Endothelial cell of umbilical vein (primary cell): Measurements from ENCODE around the gene ZBTB34. TPM values are rescaled to one million over a fixed set of nuclear protein-coding genes. Genes with fewer than 3 reads are reported as not detected.

Experiments
- BruUV-seq: library from RNA; stranded (reverse); fragments of 400-500 nt; replicated peaks from 2 replicates; lab custom pipeline; 2021; lab: Mats Ljungman, UMichigan
- CTCF ChIA-PET: fragments of 300-600, 350-600 bp; sonication (Branson Sonifier 250); formaldehyde crosslinking; loops from one replicate; lab custom pipeline; 2021; ENCODE audit warnings: antibody characterized with exemption, inconsistent platforms; lab: Charles Lee
- POLR2A ChIA-PET: fragments of 300-600, 350-600 bp; sonication (Branson Sonifier 250); formaldehyde crosslinking; loops from one replicate; lab custom pipeline; 2021; ENCODE audit warnings: antibody characterized with exemption, inconsistent platforms; lab: Charles Lee
- DNase-seq: peaks from one replicate; pipeline ENCODE4 v3.0.0-alpha.2; 2011; ENCODE audit warnings: low read depth, low spot score
- FAIRE-seq: peaks from 2 replicates; lab custom pipeline; 2011; peaks lifted over from hg19 to GRCh38; lab: Jason Lieb, UNC
- H2AFZ ChIP-seq: 2 replicates; pipeline ENCODE4 v1.6.0; 2012; ENCODE audit warnings: low read depth, low read length, control low read depth, inconsistent platforms
- H3K27ac ChIP-seq: 2 replicates; pipeline ENCODE4 v1.5.1; 2011; ENCODE audit warnings: low read depth, mild to moderate bottlenecking, control low read depth, low read length, moderate library complexity; ENCODE audit not compliant: insufficient read depth
- H3K27me3 ChIP-seq, 2 experiments: 2 replicates each; pipeline versions ENCODE4 v1.6.0 to v1.6.1; 2011; ENCODE audit warnings: low read length in 2 of 2, mixed read lengths in 1 of 2; ENCODE audit not compliant: control insufficient read depth in 2 of 2, insufficient read depth in 2 of 2
- H3K36me3 ChIP-seq, 2 experiments: 2 replicates in 1 of 2; 3 replicates in 1 of 2; pipeline ENCODE4 v1.5.1; 2011; ENCODE audit warnings: low read length in 2 of 2, mild to moderate bottlenecking in 1 of 2, moderate library complexity in 1 of 2; ENCODE audit not compliant: control insufficient read depth in 2 of 2, insufficient read depth in 2 of 2; ENCODE audit errors: extremely low read depth in 1 of 2
- H3K4me1 ChIP-seq: 3 replicates; pipeline ENCODE4 v1.5.1; 2011; ENCODE audit warnings: mild to moderate bottlenecking, low read length; ENCODE audit not compliant: control insufficient read depth, insufficient read depth; ENCODE audit errors: extremely low read depth
- H3K4me2 ChIP-seq: 2 replicates; pipeline ENCODE4 v1.6.1; 2011; ENCODE audit warnings: low read length, control low read depth, mixed read lengths; ENCODE audit not compliant: insufficient read depth
- H3K4me3 ChIP-seq, 3 experiments: fragments of 200-600 bp in 1 of 3; sonication (generic), shearing (Covaris generic) in 1 of 3; replicated peaks in 1 of 3; 2 replicates each; pipeline ENCODE4 v1.5.1; 2011 to 2016; ENCODE audit warnings: control low read depth in 3 of 3, low read length in 3 of 3, mild to moderate bottlenecking in 2 of 3, inconsistent platforms in 1 of 3, low read depth in 1 of 3, moderate library complexity in 1 of 3; ENCODE audit not compliant: insufficient read depth in 1 of 3
- H3K79me2 ChIP-seq: 2 replicates; pipeline ENCODE4 v1.6.0; 2012; ENCODE audit warnings: low read length, inconsistent platforms; ENCODE audit not compliant: control insufficient read depth, insufficient read depth
- H3K9ac ChIP-seq: replicated peaks from 2 replicates; pipeline ENCODE3; 2011; ENCODE audit warnings: low read length, control low read depth; ENCODE audit not compliant: insufficient read depth; ENCODE audit errors: extremely low read depth
- H3K9me1 ChIP-seq: replicated peaks from 3 replicates; pipeline ENCODE4 v1.6.0; 2011; ENCODE audit warnings: mild to moderate bottlenecking, low read length; ENCODE audit not compliant: control insufficient read depth, insufficient read depth; ENCODE audit errors: extremely low read depth
- H3K9me3 ChIP-seq: replicated peaks from 2 replicates; pipeline ENCODE4 v1.5.1; 2012; ENCODE audit warnings: low read length, inconsistent platforms; ENCODE audit not compliant: control insufficient read depth, insufficient read depth
- H4K20me1 ChIP-seq: replicated peaks from 2 replicates; pipeline ENCODE3; 2011; ENCODE audit warnings: mild to moderate bottlenecking, low read length; ENCODE audit not compliant: control insufficient read depth, insufficient read depth; ENCODE audit errors: extremely low read depth
- EZH2 ChIP-seq: IDR thresholded peaks from 2 replicates; pipeline ENCODE4 v1.6.1; 2012; ENCODE audit warnings: borderline replicate concordance, low read depth, mild to moderate bottlenecking, moderate library complexity, low read length, inconsistent platforms; ENCODE audit not compliant: severe bottlenecking
- FOS ChIP-seq: IDR thresholded peaks from 2 replicates; pipeline ENCODE4 v1.6.1; 2011; ENCODE audit warnings: mild to moderate bottlenecking, low read length, moderate library complexity, borderline replicate concordance; ENCODE audit not compliant: insufficient read depth
- GATA2 ChIP-seq: IDR thresholded peaks from 2 replicates; pipeline ENCODE4 v1.7.0; 2011; ENCODE audit warnings: low read depth, mild to moderate bottlenecking, moderate library complexity, mixed read lengths, low read length; ENCODE audit not compliant: insufficient read length, insufficient read depth
- JUN ChIP-seq: IDR thresholded peaks from 2 replicates; pipeline ENCODE4 v1.6.1; 2011; ENCODE audit warnings: borderline replicate concordance, low read depth; ENCODE audit not compliant: insufficient read length, insufficient read depth
- MYC ChIP-seq: IDR thresholded peaks from one replicate; pipeline ENCODE4 v1.6.1; 2011; ENCODE audit warnings: mild to moderate bottlenecking, low read depth, low read length
- POLR2A ChIP-seq: IDR thresholded peaks from 2 replicates; pipeline ENCODE4 v1.6.1; 2012; ENCODE audit warnings: low read depth, mild to moderate bottlenecking, control low read depth, low read length
- POLR2AphosphoS5 ChIP-seq: IDR thresholded peaks from 2 replicates; pipeline ENCODE4 v1.6.1; 2012; ENCODE audit warnings: low read depth, mild to moderate bottlenecking, control low read depth, low read length, moderate library complexity; ENCODE audit not compliant: insufficient read depth
- dilution Hi-C: fragments of 300-500 bp; cut with MboI; formaldehyde crosslinking; loops from one replicate; pipeline ENCODE4 v1.15.0; 2019; ENCODE audit warnings: low sequenced_read_pairs; ENCODE audit not compliant: extremely low pct_ligation_motif_present
- intact Hi-C: fragments of 100-400 bp; cut with micrococcal nuclease; formaldehyde crosslinking; loops from one replicate; pipeline ENCODE4 v1.10.0; 2022
- polyA plus RNA-seq, 4 experiments: library from polyadenylated mRNA; depleted of rRNA in 3 of 4; stranded (reverse) in 3 of 4; unstranded in 1 of 4; fragments of >200 nt; gene quantifications; 2 replicates each; pipeline versions ENCODE4 v1.2.1 to v1.2.3, GENCODE V29; 2011 to 2012; ENCODE audit warnings: missing spikeins in 1 of 4
- total RNA-seq: library from RNA; stranded (reverse); gene quantifications from 2 replicates; pipeline ENCODE4 v1.2.3, GENCODE V29; 2021
- TF ChIP-seq, protein P1 (sequence below): IDR thresholded peaks from 2 replicates; pipeline ENCODE4 v1.6.1; 2011; ENCODE audit not compliant: insufficient read depth, insufficient read length
- TF ChIP-seq, protein P2 (sequence below), 2 donors: IDR thresholded peaks; 1 replicate in 1 of 2; 2 replicates in 1 of 2; pipeline ENCODE4 v1.5.1; 2011; ENCODE audit warnings: low read length in 2 of 2, mild to moderate bottlenecking in 2 of 2, moderate library complexity in 2 of 2, control low read depth in 1 of 2, inconsistent platforms in 1 of 2, low read depth in 1 of 2; ENCODE audit not compliant: insufficient read depth in 1 of 2; ENCODE audit errors: extremely low read depth in 1 of 2

ZBTB34 gene
- total and polyA plus RNA-seq, 2 donors (not counting 3 experiments of a cell fraction or from before 2014, with no cell fraction given): 4.0 to 9.6 TPM

DNA sequence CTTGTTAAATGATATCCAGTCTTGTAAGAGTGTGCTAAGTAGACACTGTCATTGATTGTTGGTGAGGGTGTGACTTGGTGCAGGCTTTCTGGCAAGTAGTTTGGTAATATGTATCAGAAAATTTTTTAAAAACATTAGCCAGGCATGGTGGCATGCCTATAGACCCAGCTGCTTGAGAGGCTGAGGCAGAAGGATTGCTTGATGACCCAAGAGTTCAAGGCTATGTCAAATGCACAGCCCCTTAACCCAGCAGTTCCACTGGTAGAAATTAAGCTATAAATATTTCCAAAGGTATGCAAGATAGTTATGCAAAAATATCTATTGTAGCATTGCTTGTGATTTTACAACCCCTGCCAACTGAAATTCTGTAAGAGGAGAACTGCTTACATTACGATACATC lies 31.4 kb upstream of the ZBTB34 start:
- TF ChIP-seq POLR2AphosphoS5 (no peak), POLR2A (no peak), EZH2 (no peak), GATA2 (no peak), MYC (no peak), FOS (no peak), JUN (no peak)
- TF ChIP-seq, protein P1, sequence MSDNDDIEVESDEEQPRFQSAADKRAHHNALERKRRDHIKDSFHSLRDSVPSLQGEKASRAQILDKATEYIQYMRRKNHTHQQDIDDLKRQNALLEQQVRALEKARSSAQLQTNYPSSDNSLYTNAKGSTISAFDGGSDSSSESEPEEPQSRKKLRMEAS: no peak
- TF ChIP-seq, protein P2, sequence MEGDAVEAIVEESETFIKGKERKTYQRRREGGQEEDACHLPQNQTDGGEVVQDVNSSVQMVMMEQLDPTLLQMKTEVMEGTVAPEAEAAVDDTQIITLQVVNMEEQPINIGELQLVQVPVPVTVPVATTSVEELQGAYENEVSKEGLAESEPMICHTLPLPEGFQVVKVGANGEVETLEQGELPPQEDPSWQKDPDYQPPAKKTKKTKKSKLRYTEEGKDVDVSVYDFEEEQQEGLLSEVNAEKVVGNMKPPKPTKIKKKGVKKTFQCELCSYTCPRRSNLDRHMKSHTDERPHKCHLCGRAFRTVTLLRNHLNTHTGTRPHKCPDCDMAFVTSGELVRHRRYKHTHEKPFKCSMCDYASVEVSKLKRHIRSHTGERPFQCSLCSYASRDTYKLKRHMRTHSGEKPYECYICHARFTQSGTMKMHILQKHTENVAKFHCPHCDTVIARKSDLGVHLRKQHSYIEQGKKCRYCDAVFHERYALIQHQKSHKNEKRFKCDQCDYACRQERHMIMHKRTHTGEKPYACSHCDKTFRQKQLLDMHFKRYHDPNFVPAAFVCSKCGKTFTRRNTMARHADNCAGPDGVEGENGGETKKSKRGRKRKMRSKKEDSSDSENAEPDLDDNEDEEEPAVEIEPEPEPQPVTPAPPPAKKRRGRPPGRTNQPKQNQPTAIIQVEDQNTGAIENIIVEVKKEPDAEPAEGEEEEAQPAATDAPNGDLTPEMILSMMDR (IDR thresholded peaks at IDR 0.05; ENCODE audit: extremely low read depth in 1 of 2, insufficient read depth in 1 of 2, low read depth in 1 of 2, low read length in 2 of 2): no peak
- Histone ChIP-seq H3K27ac (no peak overlapping the region), H3K36me3 (peaks cover 8 to 14% of the 10 kb centered on the region in 2 experiments), H3K79me2 (peaks cover 6% of the 10 kb centered on the region), H3K4me2 (no peak overlapping the region), H3K9ac (no peak overlapping the region), H3K9me1 (no peaks in the 10 kb centered on the region), H3K27me3 (no peaks in the 10 kb centered on the region), H3K9me3 (no peaks in the 10 kb centered on the region), H3K4me1 (no peaks in the 10 kb centered on the region), H4K20me1 (no peaks in the 10 kb centered on the region), H2AFZ (no peak overlapping the region), H3K4me3 (no peak overlapping the region)
- dilution Hi-C loops: no loop called here
- intact Hi-C loops: no loop called here
- ChIA-PET POLR2A (no interaction called here), CTCF (interaction anchor here (0.7 to 1.7 kb wide), 2 partner anchors 21 to 24 kb away, joined by 3 to 4 read pairs; no protein-coding TSS in a partner anchor)
- FAIRE-seq: no peak
- no peak for DNase-seq
- BruUV-seq: no TSS peak
